MG63 (cell line): ENCODE measurements around the gene PDYN. TPM values are rescaled to one million over a fixed set of nuclear protein-coding genes. Genes with fewer than 3 reads are reported as not detected.

ENCODE experiments used
- DNase-seq: peaks from one replicate; pipeline ENCODE4 v3.0.0-alpha.2; 2020
- H3K27me3 ChIP-seq: fragments of 250-450 bp; sonication (Bioruptor Pico); 2 replicates; pipeline ENCODE4 v1.5.1; 2020; ENCODE audit warnings: mild to moderate bottlenecking, moderate library complexity
- H3K36me3 ChIP-seq: fragments of 250-450 bp; sonication (Bioruptor Pico); 2 replicates; pipeline ENCODE4 v1.5.1; 2020; ENCODE audit warnings: mild to moderate bottlenecking, moderate library complexity
- H3K4me3 ChIP-seq: fragments of 250-450 bp; sonication (Bioruptor Pico); 2 replicates; pipeline ENCODE4 v1.5.1; 2020; ENCODE audit warnings: mild to moderate bottlenecking, moderate library complexity
- H3K9me3 ChIP-seq: fragments of 250-450 bp; sonication (Bioruptor Pico); 2 replicates; pipeline ENCODE4 v1.5.1; 2020; ENCODE audit warnings: mild to moderate bottlenecking, moderate library complexity
- total RNA-seq: library from RNA; depleted of rRNA; stranded (reverse); fragments of >200 nt; shearing (Covaris generic); gene quantifications from 2 replicates; pipeline ENCODE4 v1.2.3, GENCODE V29; 2014; ENCODE audit warnings: low replicate concordance

PDYN gene
- total RNA-seq, 1 experiment from 2014 or later: not detected

- H3K4me3 ChIP-seq: no peak overlapping the region
- H3K36me3 ChIP-seq: no peaks in the 10 kb centered on the region
- no peaks in the 10 kb centered on the region for H3K9me3 ChIP-seq
- DNase-seq: no peak
- H3K27me3 ChIP-seq: no peaks in the 10 kb centered on the region
Observed at GRCh38 chr20:2000285-2000684, 6.4 kb upstream of the PDYN start.

- Histone ChIP-seq H3K9me3 (no peaks in the 10 kb centered on the region), H3K27me3 (no peaks in the 10 kb centered on the region), H3K4me3 (no peak overlapping the region), H3K36me3 (no peaks in the 10 kb centered on the region)
- no peak for DNase-seq
Observed at GRCh38 chr20:1998715-1999114, 4.9 kb upstream of the PDYN start.

- H3K27me3 ChIP-seq: no peaks in the 10 kb centered on the region
Observed at GRCh38 chr20:1998193-1998520, 4.3 kb upstream of the PDYN start.

GRCh38 chr20:1997483-1998192 is 3.8 kb upstream of the PDYN start:
- Histone ChIP-seq H3K4me3 (no peak overlapping the region), H3K27me3 (no peaks in the 10 kb centered on the region), H3K36me3 (no peaks in the 10 kb centered on the region), H3K9me3 (no peaks in the 10 kb centered on the region)
- DNase-seq: no peak

More at GRCh38 chr20:1998193-1998520, 4.3 kb upstream of the PDYN start:
- Histone ChIP-seq H3K4me3 (no peak overlapping the region), H3K36me3 (no peaks in the 10 kb centered on the region), H3K9me3 (no peaks in the 10 kb centered on the region)
- DNase-seq: no peak

- Histone ChIP-seq H3K27me3 (no peaks in the 10 kb centered on the region), H3K9me3 (no peaks in the 10 kb centered on the region), H3K36me3 (no peaks in the 10 kb centered on the region), H3K4me3 (no peak overlapping the region)
- DNase-seq: no peak
Observed at GRCh38 chr20:1995531-1996310, 1.9 kb upstream of the PDYN start.

- H3K27me3 ChIP-seq: no peaks in the 10 kb centered on the region
- no peak for DNase-seq
- no peak overlapping the region for H3K4me3 ChIP-seq
- no peaks in the 10 kb centered on the region for H3K36me3 ChIP-seq
- H3K9me3 ChIP-seq: no peaks in the 10 kb centered on the region
Observed at GRCh38 chr20:1994627-1995026, 769 bp upstream of the PDYN start.

- H3K27me3 ChIP-seq: no peaks in the 10 kb centered on the region
- H3K4me3 ChIP-seq: no peak overlapping the region
- H3K36me3 ChIP-seq: no peaks in the 10 kb centered on the region
- no peak for DNase-seq
- H3K9me3 ChIP-seq: no peaks in the 10 kb centered on the region
Observed at GRCh38 chr20:1992359-1993110, 1.3 kb downstream of the PDYN start.

- DNase-seq: peak; percentile 79
- H3K4me3 ChIP-seq: no peak overlapping the region
- H3K27me3 ChIP-seq: no peaks in the 10 kb centered on the region
- H3K36me3 ChIP-seq: no peaks in the 10 kb centered on the region
- no peaks in the 10 kb centered on the region for H3K9me3 ChIP-seq
Observed at GRCh38 chr20:1987826-1988225, 6.0 kb downstream of the PDYN start.

- Histone ChIP-seq H3K4me3 (no peak overlapping the region), H3K27me3 (no peaks in the 10 kb centered on the region; the same call in 1 of the 2 replicates), H3K36me3 (no peaks in the 10 kb centered on the region), H3K9me3 (no peaks in the 10 kb centered on the region)
- no peak for DNase-seq
Observed at GRCh38 chr20:1983301-1983700, 10.6 kb downstream of the PDYN start.

GRCh38 chr20:1982686-1983085 is 11.2 kb downstream of the PDYN start:
- H3K36me3 ChIP-seq: no peaks in the 10 kb centered on the region
- no peaks in the 10 kb centered on the region for H3K9me3 ChIP-seq
- no peaks in the 10 kb centered on the region; the same call in 1 of the 2 replicates for H3K27me3 ChIP-seq
- no peak for DNase-seq
- H3K4me3 ChIP-seq: no peak overlapping the region

GRCh38 chr20:1979106-1979778 is 14.6 kb downstream of the PDYN start:
- Histone ChIP-seq H3K4me3 (no peak overlapping the region), H3K36me3 (no peaks in the 10 kb centered on the region), H3K9me3 (no peaks in the 10 kb centered on the region), H3K27me3 (no peaks in the 10 kb centered on the region; the same call in 1 of the 2 replicates)
- no peak for DNase-seq

GRCh38 chr20:1975291-1975690 is 18.6 kb downstream of the PDYN start:
- DNase-seq: no peak
- no peak overlapping the region for H3K4me3 ChIP-seq
- no peaks in the 10 kb centered on the region for H3K9me3 ChIP-seq
- no peaks in the 10 kb centered on the region; the same call in 1 of the 2 replicates for H3K27me3 ChIP-seq
- no peaks in the 10 kb centered on the region for H3K36me3 ChIP-seq

GRCh38 chr20:1973601-1974440 is 20.0 kb downstream of the PDYN start:
- no peaks in the 10 kb centered on the region for H3K36me3 ChIP-seq
- no peak overlapping the region for H3K4me3 ChIP-seq
- DNase-seq: no peak
- H3K27me3 ChIP-seq: no peaks in the 10 kb centered on the region
- no peaks in the 10 kb centered on the region for H3K9me3 ChIP-seq

GRCh38 chr20:1971893-1972586 is 21.8 kb downstream of the PDYN start:
- no peaks in the 10 kb centered on the region for H3K27me3 ChIP-seq
- H3K36me3 ChIP-seq: no peaks in the 10 kb centered on the region
- DNase-seq: no peak
- H3K9me3 ChIP-seq: no peaks in the 10 kb centered on the region
- H3K4me3 ChIP-seq: no peak overlapping the region

- Histone ChIP-seq H3K27me3 (no peaks in the 10 kb centered on the region), H3K4me3 (no peak overlapping the region), H3K9me3 (no peaks in the 10 kb centered on the region), H3K36me3 (no peaks in the 10 kb centered on the region)
- DNase-seq: no peak
Observed at GRCh38 chr20:1968964-1969363, 24.9 kb downstream of the PDYN start.
